Limb (tissue), 2 donors: Measurements from ENCODE around the gene GABPB1.

ENCODE experiments used
- DNase-seq, 2 donors: peaks; one replicate each; pipeline ENCODE4 v3.0.0-alpha.2; 2016; ENCODE audit errors: extremely low spot score in 2 of 2

The GABPB1 gene

GRCh38 chr15:50280271-50280670, 74.7 kb downstream of the GABPB1 start:
- DNase-seq: no peak

DNA sequence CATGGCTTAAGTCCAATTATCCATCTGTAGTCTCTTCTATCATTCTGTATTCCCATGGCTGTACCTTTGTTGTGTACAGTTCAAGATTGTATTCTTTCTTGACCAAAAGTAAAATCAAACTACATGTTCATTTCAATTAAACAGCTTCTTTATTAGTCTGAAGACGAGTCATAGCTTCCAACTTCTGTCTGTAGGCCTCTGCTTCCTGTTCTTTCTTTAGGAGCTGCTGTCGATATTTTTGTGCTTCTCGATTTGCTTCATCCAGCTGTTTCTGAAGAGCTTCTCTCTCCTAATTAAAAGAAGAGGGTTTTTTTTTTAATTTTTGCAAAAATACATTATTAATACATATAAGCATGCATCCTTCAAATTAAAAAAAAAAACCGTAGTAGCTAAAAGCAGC, 76.5 kb downstream of the GABPB1 start:
- no peak for DNase-seq

- DNase-seq: no peak
These were observed 77.6 kb downstream of the GABPB1 start for GRCh38 chr15:50277370-50277769.

DNA sequence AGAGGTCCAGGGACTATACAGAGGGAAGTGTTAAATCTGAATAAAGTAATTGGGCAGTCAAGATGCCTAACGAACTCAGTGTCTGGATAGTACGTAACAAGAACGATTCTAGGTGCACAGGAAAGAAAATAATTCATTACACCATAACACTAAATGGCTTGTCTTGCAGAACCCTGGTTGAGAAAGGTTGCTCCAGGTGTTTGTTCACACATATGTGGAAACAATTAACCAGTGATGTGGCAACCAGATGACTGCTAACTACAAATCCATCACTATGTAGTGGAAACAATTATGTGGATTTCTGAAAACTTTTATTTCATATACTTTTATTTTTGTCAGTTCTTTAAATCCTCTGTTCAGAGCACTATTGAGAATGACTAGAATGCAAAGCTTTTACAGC, 79.1 kb downstream of the GABPB1 start:
- no peak for DNase-seq

GRCh38 chr15:50275091-50275490, 79.9 kb downstream of the GABPB1 start:
- no peak for DNase-seq

GRCh38 chr15:50267577-50267976, 87.4 kb downstream of the GABPB1 start:
- DNase-seq: no peak

DNA sequence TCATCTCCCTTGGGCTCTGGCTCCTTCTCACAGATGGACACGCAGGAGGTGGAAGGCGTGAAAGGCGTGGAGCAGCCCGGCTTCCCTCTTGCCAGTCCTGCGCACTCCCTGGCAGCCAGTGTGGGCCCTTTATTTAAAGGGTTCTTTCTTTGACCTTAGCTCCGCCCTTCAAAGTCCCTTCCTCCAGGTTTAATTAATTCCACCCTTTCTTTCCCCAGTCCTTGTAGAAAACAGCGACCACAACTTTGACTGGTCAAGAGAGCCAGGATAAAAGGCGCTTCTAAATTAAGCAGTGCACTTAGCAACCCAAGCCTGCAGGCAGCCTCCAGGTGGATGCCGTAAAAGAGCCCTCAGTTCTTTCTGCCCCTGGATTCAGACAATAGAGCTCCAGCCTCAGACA, 89.4 kb downstream of the GABPB1 start, which contains the start of gene HDC:
HDC (minus strand) TSS at position 107 of the 400 bp plus-strand sequence; CDS start at position 4, 103 bp downstream.
- DNase-seq: no peak

DNA sequence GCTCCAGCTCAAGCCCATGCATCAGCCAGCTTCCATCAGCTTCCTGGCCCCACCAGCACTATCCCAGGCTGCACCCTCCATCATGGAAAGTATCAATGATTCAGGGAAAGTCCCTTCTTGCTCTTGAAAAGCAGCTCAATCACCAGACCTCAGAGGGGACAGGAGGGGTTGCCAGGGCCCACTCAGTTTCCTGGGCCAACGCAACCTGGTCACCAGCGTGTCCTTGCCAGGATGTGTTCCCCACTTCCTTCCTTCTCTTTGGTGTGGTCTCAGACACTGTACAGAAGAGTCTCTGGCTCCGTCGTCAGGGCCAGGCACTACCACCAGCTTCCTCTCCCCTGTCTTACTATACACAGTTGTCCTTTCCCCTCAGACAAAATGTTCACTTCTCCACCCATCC, 92.5 kb downstream of the GABPB1 start:
- no peak for DNase-seq

- DNase-seq: no peak
These were observed 93.0 kb downstream of the GABPB1 start for GRCh38 chr15:50261981-50262380.

DNA sequence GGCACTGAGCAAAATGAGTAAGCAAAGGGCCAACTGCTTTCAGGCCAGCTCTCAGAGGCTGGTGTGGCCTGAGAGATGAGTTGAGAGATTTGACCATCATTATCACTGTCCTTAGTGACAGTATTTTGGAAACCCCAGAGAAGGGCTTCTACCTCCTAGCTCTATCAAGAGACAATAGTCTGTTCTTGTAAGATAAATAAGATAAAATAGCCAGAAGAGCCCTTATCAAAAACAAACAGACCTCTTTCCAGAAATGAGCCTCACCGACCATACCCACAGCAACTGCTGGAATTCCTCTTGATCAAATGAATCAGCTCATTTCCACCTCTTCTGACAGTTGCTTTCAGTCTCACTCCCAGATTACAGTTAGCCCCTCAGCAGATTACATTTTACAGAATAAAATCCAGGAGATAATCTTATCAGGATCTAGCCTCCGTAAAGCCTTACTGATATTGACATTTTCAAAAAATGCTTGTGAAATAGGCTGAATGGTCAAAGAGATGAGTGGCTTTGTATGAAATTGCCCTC, 94.0 kb downstream of the GABPB1 start:
- no peak for DNase-seq

DNA sequence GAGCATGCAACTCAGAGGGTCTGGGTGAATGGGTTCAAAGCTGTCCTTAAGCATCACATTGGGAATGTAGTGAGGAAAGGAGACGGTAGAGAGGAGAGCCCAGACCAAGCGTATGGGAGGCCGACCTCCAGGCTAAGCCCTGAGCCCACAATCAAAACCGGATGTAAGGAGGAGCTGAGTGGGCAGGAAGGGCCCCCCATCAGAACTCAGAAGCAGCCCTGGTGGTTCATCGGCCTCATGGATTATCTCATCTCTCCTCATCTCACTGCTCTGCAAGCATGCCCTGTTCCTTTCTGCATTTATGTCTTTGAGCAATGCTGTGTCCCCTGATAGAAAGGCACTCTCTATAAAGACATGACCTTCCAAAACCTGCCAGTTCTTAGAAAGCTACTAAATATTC, 95.7 kb downstream of the GABPB1 start:
- no peak for DNase-seq

DNA sequence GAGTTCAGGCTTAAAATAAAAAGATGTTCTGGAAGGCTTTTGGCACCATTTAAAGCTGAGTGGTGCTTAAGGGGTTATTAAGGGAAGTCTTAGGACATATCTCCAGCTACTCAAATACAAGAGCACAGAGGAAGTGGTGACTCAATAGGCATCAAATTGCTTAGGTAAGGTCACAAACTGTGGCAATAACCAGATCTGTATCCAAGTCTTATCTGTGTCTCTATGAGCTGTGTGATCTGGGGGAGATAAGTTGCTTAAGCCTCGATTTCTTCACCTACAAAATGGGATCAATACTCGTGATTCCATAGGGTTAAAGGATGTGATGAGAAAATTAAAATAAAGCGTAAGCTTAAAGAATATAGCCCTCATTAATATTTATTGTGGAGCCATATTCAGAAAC, 97.1 kb downstream of the GABPB1 start:
- no peak for DNase-seq

- no peak for DNase-seq
These were observed 97.7 kb downstream of the GABPB1 start for GRCh38 chr15:50257332-50257731.

DNA sequence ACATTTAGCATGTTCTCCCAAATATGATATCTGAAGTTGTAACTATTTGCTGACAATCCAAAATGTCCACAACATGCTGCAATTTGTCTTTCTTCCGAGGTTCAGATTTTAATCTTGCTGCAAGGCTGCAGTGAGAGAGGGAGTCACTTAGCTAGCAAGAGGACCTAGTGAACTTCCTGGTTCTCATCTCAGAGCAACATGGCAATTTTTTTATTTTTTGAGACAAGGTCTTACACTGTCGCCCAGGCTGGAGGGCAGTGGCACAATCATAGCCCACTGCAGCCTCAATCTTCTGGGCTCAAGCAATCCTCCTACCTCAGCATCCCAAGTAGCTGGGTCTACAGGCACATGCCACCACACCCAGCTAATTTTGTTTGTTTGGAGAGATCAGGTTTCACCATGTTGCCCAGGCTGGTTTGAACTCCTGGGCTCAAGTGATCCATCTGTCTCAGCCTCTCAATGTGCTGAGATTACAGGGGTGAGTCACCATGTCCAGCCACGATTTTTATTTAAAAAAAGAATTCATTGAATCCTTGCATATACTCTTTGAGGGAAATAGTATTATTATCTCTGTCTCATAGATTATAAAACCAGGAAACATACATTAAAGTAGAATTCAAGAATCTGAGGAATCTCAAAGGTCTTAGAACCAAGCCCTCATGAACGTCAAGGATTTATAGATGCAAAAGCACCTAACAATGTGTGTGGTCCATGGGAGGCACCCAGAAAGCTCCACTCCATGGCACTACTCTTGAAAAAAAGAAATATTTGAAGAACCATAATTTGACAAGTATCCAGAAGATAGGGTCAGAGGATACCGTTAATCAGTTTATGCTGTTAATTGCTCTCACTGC, 98.6 kb downstream of the GABPB1 start:
- DNase-seq: no peak

DNA sequence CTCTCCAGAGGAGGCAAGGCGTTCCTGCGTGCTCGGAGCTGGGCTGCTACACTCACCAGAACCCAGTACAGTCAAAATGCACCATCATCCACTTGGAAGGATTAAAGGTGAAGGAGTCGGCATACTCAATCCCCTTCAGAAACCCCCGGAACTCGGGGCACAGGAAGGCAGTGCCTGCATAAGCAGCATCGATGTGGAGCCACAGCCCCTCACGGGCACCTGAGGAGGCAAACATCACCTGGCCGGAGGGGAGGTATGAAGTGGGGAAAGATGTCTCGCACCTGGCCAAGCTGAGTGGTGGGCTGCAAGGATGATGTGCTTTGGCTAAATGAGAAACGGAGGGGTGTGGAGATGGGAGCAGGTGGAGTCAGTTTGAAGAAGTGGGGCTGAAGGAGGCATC, 102.4 kb downstream of the GABPB1 start:
- no peak for DNase-seq

GRCh38 chr15:50251638-50252182, 103.3 kb downstream of the GABPB1 start:
- no peak for DNase-seq

DNA sequence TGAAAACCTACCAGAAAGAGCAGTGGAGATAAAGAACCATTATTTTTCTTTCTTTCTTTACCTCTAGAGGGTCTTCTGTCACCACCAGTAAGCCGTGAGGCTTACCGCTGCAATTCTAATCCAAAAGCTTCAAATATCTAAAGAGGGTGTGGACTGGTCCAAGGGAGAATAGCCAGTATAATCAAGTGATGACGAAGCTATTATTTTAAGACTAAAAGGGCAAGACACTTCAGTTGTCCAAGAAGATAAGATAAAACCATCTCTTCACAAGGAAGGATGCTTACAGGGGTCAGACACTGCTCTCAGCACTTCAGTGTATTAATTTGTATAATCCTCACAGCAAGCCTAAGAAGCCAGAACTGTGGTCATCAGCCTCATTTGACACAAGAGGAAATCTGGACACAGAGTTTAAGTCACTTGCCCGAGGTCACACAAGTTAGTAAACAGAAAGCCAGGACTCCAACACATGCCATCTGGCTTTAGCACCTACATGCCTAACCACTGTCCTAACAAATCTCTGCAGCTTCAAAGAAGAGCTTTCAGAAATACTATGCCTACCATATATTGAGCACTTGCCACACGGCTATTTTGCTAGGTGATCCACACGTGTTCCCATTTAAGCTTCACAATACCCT, 104.1 kb downstream of the GABPB1 start:
- no peak for DNase-seq

DNA sequence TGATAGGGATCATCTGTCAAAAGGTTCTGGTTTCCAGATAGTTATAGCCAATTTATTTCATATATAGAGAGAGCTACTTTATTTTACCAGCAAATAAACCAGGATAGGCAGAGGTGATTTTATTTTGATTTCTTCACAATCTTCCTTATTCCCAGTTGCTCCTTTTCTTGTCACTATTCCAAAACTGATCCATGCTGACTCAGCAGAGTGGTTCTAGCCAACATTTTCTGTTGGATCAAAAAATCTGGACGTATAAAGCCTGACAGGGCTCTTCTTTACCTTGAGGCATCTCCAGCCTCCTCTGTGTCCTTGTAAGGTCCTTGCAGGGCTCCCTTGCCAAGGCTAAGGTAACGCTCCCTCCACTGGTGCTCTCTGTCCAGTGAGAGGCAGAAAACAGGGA, 105.3 kb downstream of the GABPB1 start:
- DNase-seq: no peak

DNA sequence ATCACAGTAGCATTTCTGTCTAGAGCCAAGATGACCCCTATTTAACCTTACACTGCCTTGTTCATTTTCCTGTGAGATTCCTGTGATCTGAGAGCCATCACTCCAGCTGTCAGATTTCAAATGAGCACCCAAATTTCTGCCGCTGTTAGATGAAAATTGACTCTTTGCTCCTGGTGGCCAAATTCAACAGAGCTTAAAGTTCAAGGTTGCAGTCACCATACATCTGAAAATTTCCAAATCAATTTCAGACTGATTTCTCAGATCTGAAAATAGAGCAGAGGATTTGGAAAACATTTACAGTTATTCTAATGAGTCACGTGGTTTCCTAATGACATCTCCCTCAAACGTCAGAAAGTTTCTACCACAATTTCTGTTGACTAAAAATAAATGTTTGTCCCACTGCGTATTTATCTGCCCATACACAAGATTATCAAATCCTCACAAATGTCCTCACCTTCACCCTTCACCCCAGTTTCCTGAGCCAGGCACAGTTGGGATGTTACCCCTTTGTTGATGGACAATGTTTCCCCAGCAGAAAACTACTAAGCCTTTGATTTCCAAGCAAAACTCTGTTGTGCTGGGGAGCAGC, 105.9 kb downstream of the GABPB1 start:
- DNase-seq: no peak

DNA sequence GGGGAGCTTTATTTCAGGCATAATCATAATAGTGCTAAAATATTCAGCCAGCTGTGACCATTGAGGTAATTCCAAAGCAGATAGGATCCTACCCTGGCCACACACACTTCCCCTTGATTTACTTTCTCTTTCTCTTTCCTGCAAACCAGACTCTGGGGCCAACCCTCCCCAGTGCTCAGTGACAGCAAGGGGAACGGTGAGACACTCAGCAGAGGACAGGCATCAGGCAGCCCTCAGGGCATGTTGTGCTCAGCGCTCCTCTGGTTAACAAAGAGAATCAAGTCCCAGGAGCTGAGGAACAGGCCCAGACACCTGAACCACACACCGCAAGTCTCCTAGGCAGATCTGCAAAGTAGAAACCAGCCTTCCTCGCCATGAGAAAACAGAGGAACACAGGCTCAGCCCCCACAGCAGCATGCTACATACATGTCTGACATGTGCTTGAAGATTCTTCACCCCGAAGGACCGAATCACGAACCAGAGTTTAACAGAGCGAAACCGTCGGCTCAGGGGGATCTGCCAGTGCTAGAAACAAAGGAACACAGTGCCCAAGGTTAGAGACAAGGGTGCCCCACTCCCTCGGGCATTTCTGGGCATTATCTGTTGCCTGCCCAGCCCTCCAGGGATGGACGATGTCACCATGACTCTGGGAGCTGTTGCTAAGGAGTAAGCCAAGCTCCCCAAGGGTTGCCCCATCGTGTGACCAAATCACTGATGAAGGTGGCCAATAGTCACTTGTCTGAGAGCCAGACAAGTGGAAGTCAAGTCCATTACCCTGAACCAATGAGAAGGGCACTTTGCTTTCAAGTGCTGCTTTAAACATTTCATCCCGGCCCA, 107.0 kb downstream of the GABPB1 start:
- no peak for DNase-seq

DNA sequence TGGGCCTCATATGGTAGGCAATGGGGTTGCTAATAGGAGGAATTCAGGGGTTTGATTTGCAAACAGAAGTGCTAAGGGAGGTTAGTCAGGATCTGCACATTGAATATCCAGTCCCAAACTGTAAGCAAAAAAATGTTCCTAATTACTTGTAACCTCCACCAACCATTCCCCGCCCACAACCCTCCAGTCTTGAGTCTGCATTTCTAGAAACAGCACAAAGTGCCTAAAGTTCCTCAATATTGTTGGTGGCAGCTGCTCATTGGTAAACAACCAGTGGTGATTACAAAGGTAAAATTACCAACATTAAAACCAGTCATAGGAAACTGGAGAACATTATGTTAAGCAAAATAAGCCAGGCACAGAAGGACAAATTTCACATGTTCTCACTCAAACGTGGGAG, 108.4 kb downstream of the GABPB1 start:
- no peak for DNase-seq
